GM06990 (cell line): Measurements from ENCODE around the gene LAMA2.
A peak's percentile ranks its signal among the peaks of the same experiment; 100 is the strongest.

Experiments
- DNase-seq: peaks from one replicate; pipeline ENCODE4 v3.0.0-alpha.2; 2011; ENCODE audit not compliant: insufficient read length; ENCODE audit errors: extremely low read depth
- H3K27me3 ChIP-seq: replicated peaks from 2 replicates; pipeline ENCODE4 v1.6.0; 2011; ENCODE audit warnings: low read length; ENCODE audit not compliant: control insufficient read depth, insufficient read depth
- H3K36me3 ChIP-seq: 2 replicates; pipeline ENCODE4 v1.5.1; 2011; ENCODE audit warnings: low read length; ENCODE audit not compliant: control insufficient read depth, insufficient read depth
- H3K4me3 ChIP-seq: replicated peaks from 2 replicates; pipeline ENCODE4 v1.5.1; 2011; ENCODE audit warnings: low read depth, mild to moderate bottlenecking, control low read depth, low read length
- CTCF ChIP-seq: IDR thresholded peaks from 2 replicates; pipeline ENCODE4 v1.5.1; 2011; ENCODE audit warnings: low read length, control low read depth, mild to moderate bottlenecking, inconsistent platforms; ENCODE audit not compliant: insufficient read depth, poor library complexity, severe bottlenecking

LAMA2 gene

GRCh38 chr6:128882991-128883611 lies at the start of gene LAMA2:
TSS of gene LAMA2 (plus strand) at chr6:128883138. CDS start at chr6:128883246, 108 bp downstream.
- H3K4me3 ChIP-seq, result no peak within 1 kb of the TSS
- TF ChIP-seq CTCF, result no peak
- no peaks in the 10 kb centered on the region for H3K27me3 ChIP-seq
- no peaks in the 10 kb centered on the region for H3K36me3 ChIP-seq
- DNase-seq, result peak; percentile 3

GRCh38 chr6:128836761-128837160 lies 46.2 kb upstream of the LAMA2 start:
- no peaks in the 10 kb centered on the region for H3K27me3 ChIP-seq
- H3K4me3 ChIP-seq, result no peak overlapping the region
- no peak for TF ChIP-seq CTCF
- H3K36me3 ChIP-seq, result no peaks in the 10 kb centered on the region
- no peak for DNase-seq

GRCh38 chr6:128841518-128841917 lies 41.4 kb upstream of the LAMA2 start:
- Histone ChIP-seq H3K4me3 (no peak overlapping the region), H3K27me3 (no peaks in the 10 kb centered on the region), H3K36me3 (no peaks in the 10 kb centered on the region)
- DNase-seq, result no peak
- no peak for TF ChIP-seq CTCF

- Histone ChIP-seq H3K4me3 (no peak overlapping the region), H3K27me3 (no peaks in the 10 kb centered on the region), H3K36me3 (no peaks in the 10 kb centered on the region)
- no peak for DNase-seq
- no peak for TF ChIP-seq CTCF
Measured at GRCh38 chr6:128844598-128844997, 38.3 kb upstream of the LAMA2 start.

- no peak for TF ChIP-seq CTCF
Measured at GRCh38 chr6:128847431-128848210, 35.3 kb upstream of the LAMA2 start.

More at GRCh38 chr6:128847431-128848210, 35.3 kb upstream of the LAMA2 start:
- DNase-seq, result no peak
- H3K4me3 ChIP-seq, result no peak overlapping the region
- H3K36me3 ChIP-seq, result no peaks in the 10 kb centered on the region
- H3K27me3 ChIP-seq, result no peaks in the 10 kb centered on the region
